Skin of body (tissue), 2 donors: ENCODE data around the gene ZNF582. TPM values are rescaled to one million over a fixed set of nuclear protein-coding genes. Genes with fewer than 3 reads are reported as not detected.
"Not testable (repeated sequence)": the region's sequence is repeated elsewhere in the genome, so short reads cannot be mapped to it uniquely, and the experiment has no call there.

ENCODE experiments used
- DNase-seq: peaks from one replicate; lab custom pipeline; 2025; lab: John Stamatoyannopoulos, UW
- total RNA-seq: library from RNA; depleted of rRNA; stranded (reverse); fragments of >200 nt; gene quantifications from one replicate; pipeline ENCODE4 v1.2.3, GENCODE V29; 2014

ZNF582 gene
- total RNA-seq, 1 donor from 2014 or later: 2.6 TPM

DNA sequence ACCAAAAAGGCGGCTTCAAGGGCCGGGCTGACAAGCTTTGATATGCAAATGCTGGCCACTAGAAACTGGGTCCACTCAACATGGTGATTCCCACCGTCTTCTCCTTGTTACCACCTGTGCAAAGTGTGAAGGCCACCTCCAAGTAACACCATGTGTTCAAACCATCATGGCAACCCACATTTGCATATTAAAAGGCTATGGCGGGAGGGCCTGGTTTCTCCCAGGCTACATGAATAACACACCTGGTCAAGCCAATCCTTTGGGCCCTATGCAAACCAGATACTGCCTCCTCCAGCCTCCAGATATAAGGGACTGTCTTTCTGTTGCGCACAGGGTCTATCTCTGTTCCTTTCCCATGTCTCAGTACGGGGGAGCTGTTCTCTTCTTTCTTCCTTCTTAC lies 42.1 kb downstream of the ZNF582 start:
- DNase-seq: no peak

GRCh38 chr19:56350416-56351045 lies 42.8 kb downstream of the ZNF582 start:
- no peak for DNase-seq

- no peak for DNase-seq
These were observed 45.0 kb downstream of the ZNF582 start for GRCh38 chr19:56348289-56348877.

- DNase-seq: no peak
These were observed 46.1 kb downstream of the ZNF582 start for GRCh38 chr19:56347163-56347778.

DNA sequence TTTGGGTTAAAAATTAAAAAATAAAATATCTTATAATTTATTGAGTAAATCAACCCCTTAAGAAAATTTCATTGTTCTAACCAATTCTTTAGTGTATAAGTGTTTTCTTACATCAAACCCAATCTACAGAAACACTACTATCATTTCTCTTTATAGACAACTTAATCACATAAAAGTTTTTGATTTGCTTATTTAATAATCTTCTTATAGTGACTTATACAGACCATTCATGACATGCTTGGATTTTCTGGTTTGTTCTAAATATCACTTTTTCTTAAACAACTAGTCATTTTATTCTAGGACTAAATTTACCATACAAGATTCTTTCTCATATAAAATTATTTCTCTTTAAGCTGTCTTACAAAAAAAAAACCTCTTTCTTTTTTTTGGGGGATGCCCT lies 51.4 kb downstream of the ZNF582 start:
- no peak for DNase-seq

GRCh38 chr19:56339031-56339430 lies 54.3 kb downstream of the ZNF582 start:
- not testable (repeated sequence) for DNase-seq

GRCh38 chr19:56337077-56337476 lies 56.3 kb downstream of the ZNF582 start:
- DNase-seq: not testable (repeated sequence)

GRCh38 chr19:56335371-56335770 lies 58.0 kb downstream of the ZNF582 start:
- not testable (repeated sequence) for DNase-seq

DNA sequence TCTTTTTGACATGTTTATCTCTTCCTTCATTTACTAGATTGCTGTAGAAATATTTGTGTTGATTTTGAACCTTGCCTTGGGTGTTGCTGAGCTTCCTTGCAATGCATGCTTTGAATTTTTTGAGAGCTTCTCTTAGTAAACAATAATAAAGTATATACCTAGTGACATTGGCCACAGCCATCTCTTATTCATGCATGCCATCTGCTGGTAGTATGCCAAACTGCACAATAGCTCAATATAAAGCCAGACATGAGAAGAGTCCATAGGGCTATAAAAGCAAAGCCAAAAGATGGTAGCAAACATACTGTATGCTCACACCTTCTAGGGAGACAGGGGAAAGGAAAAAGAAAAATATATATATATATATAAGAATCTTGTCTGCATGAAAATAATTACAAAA lies 59.8 kb downstream of the ZNF582 start:
- DNase-seq: no peak

Other genes with a start within 250 kb of the ZNF582 start
- not detected for gene GALP, start 217.5 kb downstream of the ZNF582 start, total RNA-seq
- not detected for gene ZSCAN5B, start 195.8 kb downstream of the ZNF582 start, total RNA-seq
- not detected for gene ZSCAN5C, start 191.3 kb downstream of the ZNF582 start, total RNA-seq
- 0.79 TPM for gene EDDM13, start 120.8 kb downstream of the ZNF582 start, total RNA-seq
- 4.0 TPM for gene ZSCAN5A, start 78.7 kb downstream of the ZNF582 start, total RNA-seq
- gene ZNF583, start 10.8 kb upstream of the ZNF582 start, total RNA-seq: 6.3 TPM
- gene ZNF667, start 83.8 kb upstream of the ZNF582 start, total RNA-seq: 10.6 TPM
- 8.9 TPM for gene ZNF471, start 114.3 kb upstream of the ZNF582 start, total RNA-seq
- 8.2 TPM for gene ZFP28, start 145.4 kb upstream of the ZNF582 start, total RNA-seq
- 3.9 TPM for gene ZNF470, start 173.9 kb upstream of the ZNF582 start, total RNA-seq
- gene ZNF71, start 201.8 kb upstream of the ZNF582 start, total RNA-seq: 5.7 TPM
- 0.20 TPM for gene SMIM17, start 249.6 kb upstream of the ZNF582 start, total RNA-seq